IMR-90 (cell line): Measurements from ENCODE around the gene ATP13A5. TPM values are rescaled to one million over a fixed set of nuclear protein-coding genes. Genes with fewer than 3 reads are reported as not detected.

Experiments
- ATAC-seq: fragments of 200-7000 bp; cut with Tn5 transposase; 2 replicates; pipeline ENCODE4 v1.9.1; 2020; ENCODE audit warnings: low read depth, mild to moderate bottlenecking, moderate library complexity
- BruUV-seq: library from RNA; stranded (reverse); fragments of 400-500 nt; replicated peaks from 2 replicates; lab custom pipeline; 2021; lab: Mats Ljungman, UMichigan
- CTCF ChIA-PET: fragments of 300-600 bp; formaldehyde crosslinking; extraction: SDS; loops from one replicate; lab custom pipeline; 2021; ENCODE audit warnings: antibody characterized with exemption; lab: Yijun Ruan, JAX
- POLR2A ChIA-PET: fragments of 300-600 bp; sonication (Branson Sonifier 250); formaldehyde crosslinking; loops from one replicate; lab custom pipeline; 2022; ENCODE audit warnings: antibody characterized with exemption; ENCODE audit not compliant: unreplicated experiment; lab: Charles Lee
- DNase-seq: peaks from one replicate; pipeline ENCODE4 v3.0.0; 2013
- H2AFZ ChIP-seq: replicated peaks from 2 replicates; pipeline ENCODE3; 2013; ENCODE audit warnings: low read length, mild to moderate bottlenecking; ENCODE audit not compliant: poor library complexity
- H2AK5ac ChIP-seq: 2 replicates; pipeline ENCODE4 v1.6.1; 2013; ENCODE audit warnings: low read depth, low read length, inconsistent platforms
- H2AK9ac ChIP-seq: replicated peaks from 2 replicates; pipeline ENCODE3; 2013; ENCODE audit warnings: mild to moderate bottlenecking, low read depth, low read length, moderate library complexity; ENCODE audit not compliant: poor library complexity
- H2BK120ac ChIP-seq: 2 replicates; pipeline ENCODE4 v1.6.1; 2013; ENCODE audit warnings: low read depth, low read length, inconsistent platforms
- H2BK15ac ChIP-seq: 3 replicates; pipeline ENCODE4 v1.6.1; 2013; ENCODE audit warnings: low read depth, low read length, inconsistent platforms
- H2BK20ac ChIP-seq: 2 replicates; pipeline ENCODE4 v1.6.1; 2013; ENCODE audit warnings: low read depth, mild to moderate bottlenecking, inconsistent platforms, low read length, moderate library complexity
- H2BK5ac ChIP-seq: 2 replicates; pipeline ENCODE4 v1.6.1; 2013; ENCODE audit warnings: mild to moderate bottlenecking, low read depth, low read length, inconsistent platforms; ENCODE audit not compliant: poor library complexity, severe bottlenecking
- H3K14ac ChIP-seq: replicated peaks from 2 replicates; pipeline ENCODE4 v1.6.1; 2013; ENCODE audit warnings: low read depth, low read length, inconsistent platforms
- H3K18ac ChIP-seq: 2 replicates; pipeline ENCODE4 v1.6.1; 2013; ENCODE audit warnings: low read depth, low read length, control low read depth
- H3K23ac ChIP-seq: 2 replicates; pipeline ENCODE4 v1.6.1; 2013; ENCODE audit warnings: low read depth, low read length, inconsistent platforms
- H3K27ac ChIP-seq: 2 replicates; pipeline ENCODE4 v1.5.1; 2013; ENCODE audit warnings: mild to moderate bottlenecking, control low read depth, low read length; ENCODE audit not compliant: insufficient read depth
- H3K27me3 ChIP-seq: 2 replicates; pipeline ENCODE4 v1.6.1; 2013; ENCODE audit warnings: low read length; ENCODE audit not compliant: control insufficient read depth, insufficient read depth
- H3K36me3 ChIP-seq: 2 replicates; pipeline ENCODE4 v1.6.1; 2013; ENCODE audit warnings: low read length, mixed read lengths; ENCODE audit not compliant: control insufficient read depth, insufficient read depth
- H3K4ac ChIP-seq: 2 replicates; pipeline ENCODE4 v1.6.1; 2013; ENCODE audit warnings: low read depth, low read length, inconsistent platforms
- H3K4me1 ChIP-seq: 2 replicates; pipeline ENCODE4 v1.6.1; 2013; ENCODE audit warnings: low read length, mixed read lengths; ENCODE audit not compliant: control insufficient read depth, insufficient read depth
- H3K4me2 ChIP-seq: 2 replicates; pipeline ENCODE4 v1.6.1; 2013; ENCODE audit warnings: low read depth, mild to moderate bottlenecking, control low read depth, low read length, moderate library complexity
- H3K4me3 ChIP-seq: 2 replicates; pipeline ENCODE4 v1.5.1; 2013; ENCODE audit warnings: low read depth, mild to moderate bottlenecking, control low read depth, low read length, moderate library complexity; ENCODE audit not compliant: insufficient read depth
- H3K56ac ChIP-seq: 2 replicates; pipeline ENCODE4 v1.6.1; 2013; ENCODE audit warnings: low read length, inconsistent platforms; ENCODE audit not compliant: insufficient read depth; ENCODE audit errors: extremely low read depth
- H3K79me1 ChIP-seq, 2 experiments: 2 replicates each; pipeline ENCODE4 v1.6.1; 2013; ENCODE audit warnings: low read length in 2 of 2, inconsistent platforms in 1 of 2, low read depth in 1 of 2
- H3K9ac ChIP-seq: 2 replicates; pipeline ENCODE4 v1.6.1; 2013; ENCODE audit warnings: low read depth, low read length, control low read depth
- H3K9me1 ChIP-seq: 2 replicates; pipeline ENCODE4 v1.6.1; 2013; ENCODE audit warnings: low read length, inconsistent platforms; ENCODE audit not compliant: insufficient read depth
- H3K9me3 ChIP-seq: 2 replicates; pipeline ENCODE4 v1.6.1; 2013; ENCODE audit warnings: low read length; ENCODE audit not compliant: control insufficient read depth, insufficient read depth
- H4K20me1 ChIP-seq: 2 replicates; pipeline ENCODE4 v1.6.1; 2013; ENCODE audit warnings: low read length, inconsistent platforms; ENCODE audit not compliant: insufficient read depth
- H4K5ac ChIP-seq: 2 replicates; pipeline ENCODE4 v1.6.1; 2013; ENCODE audit warnings: mild to moderate bottlenecking, low read depth, low read length, control low read depth
- H4K8ac ChIP-seq, 2 experiments: 2 replicates each; pipeline ENCODE4 v1.6.1; 2013; ENCODE audit warnings: low read depth in 2 of 2, low read length in 2 of 2, control low read depth in 1 of 2, inconsistent platforms in 1 of 2
- H4K91ac ChIP-seq: 2 replicates; pipeline ENCODE4 v1.6.1; 2013; ENCODE audit warnings: low read depth, low read length, inconsistent platforms; ENCODE audit not compliant: insufficient read depth
- CHD1 ChIP-seq: IDR thresholded peaks from 2 replicates; pipeline ENCODE4 v1.6.1; 2012; ENCODE audit warnings: low read depth, low read length, improper control_type of control experiment
- MXI1 ChIP-seq: IDR thresholded peaks from 2 replicates; pipeline ENCODE4 v1.6.1; 2012; ENCODE audit warnings: low read depth, mild to moderate bottlenecking, low read length, moderate library complexity, borderline replicate concordance
- WGBS, 2 experiments: methylation state at CpG; one replicate each; pipeline versions ENCODE4 v1.1.5 to v1.1.7; 2013; ENCODE audit warnings: missing lambda C conversion rate in 2 of 2; ENCODE audit not compliant: insufficient read length in 1 of 2; ENCODE audit errors: extremely low coverage in 2 of 2; 5-methylcytosine and 5-hydroxymethylcytosine counted together
- dilution Hi-C: fragments of 300-500 bp; cut with HindIII; formaldehyde crosslinking; loops from one replicate; pipeline ENCODE4 v1.14.3; 2018; ENCODE audit warnings: low sequenced_read_pairs; ENCODE audit not compliant: unreplicated experiment
- in situ Hi-C: fragments of 300-500 bp; cut with MboI; formaldehyde crosslinking; loops from 3 replicates; pipeline ENCODE4 v1.14.3; 2019; ENCODE audit warnings: low sequenced_read_pairs, inconsistent platforms, mixed read lengths
- intact Hi-C: fragments of 100-400 bp; cut with micrococcal nuclease; formaldehyde crosslinking; loops from 2 replicates; pipeline ENCODE4 v1.10.0; 2022
- polyA plus RNA-seq, 3 experiments: library from polyadenylated mRNA; depleted of rRNA; stranded (reverse); fragments of >200 nt; gene quantifications; 2 replicates each; pipeline ENCODE4 v1.2.3, GENCODE V29; 2012; ENCODE audit warnings: low replicate concordance in 1 of 3
- total RNA-seq: library from RNA; depleted of rRNA; stranded (reverse); fragments of >200 nt; gene quantifications from 2 replicates; pipeline ENCODE4 v1.2.3, GENCODE V29; 2012

The ATP13A5 gene
- total and polyA plus RNA-seq, 2 of the 4 experiments (the other 2 are of a cell fraction): not detected

DNA sequence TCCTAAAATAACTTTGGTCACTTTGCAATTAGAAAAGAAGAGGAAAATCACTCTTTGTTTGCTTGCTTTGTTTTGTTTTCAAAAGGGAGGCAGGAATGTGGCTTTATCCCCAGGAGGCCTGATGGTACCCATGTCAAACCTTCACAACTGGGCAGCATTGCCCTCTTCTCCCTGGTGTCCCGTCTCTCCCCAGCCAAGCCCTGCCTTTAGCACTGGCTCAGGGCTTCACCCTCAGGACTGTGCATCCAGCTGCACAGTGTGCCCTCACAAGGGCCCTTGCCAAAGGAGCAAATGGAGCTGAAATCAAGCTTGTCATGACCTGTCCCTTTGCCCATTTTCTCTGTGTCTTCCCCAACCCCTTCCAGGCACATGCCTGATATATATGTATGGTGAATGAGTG lies 29.1 kb upstream of the ATP13A5 start:
- Histone ChIP-seq H3K56ac (no peak overlapping the region), H2BK15ac (no peak overlapping the region), H3K36me3 (no peaks in the 10 kb centered on the region), H3K9me3 (peaks cover 12% of the 10 kb centered on the region), H3K14ac (no peak overlapping the region), H3K23ac (no peak overlapping the region), H2BK5ac (no peak overlapping the region), H4K91ac (no peak overlapping the region), H3K27me3 (no peaks in the 10 kb centered on the region), H3K27ac (no peak overlapping the region), H3K4ac (no peak overlapping the region), H2BK20ac (no peak overlapping the region), H3K18ac (no peak overlapping the region), H4K20me1 (no peaks in the 10 kb centered on the region), H3K4me1 (no peaks in the 10 kb centered on the region), H2BK120ac (no peak overlapping the region), H2AFZ (no peak overlapping the region), H3K9ac (no peak overlapping the region), H3K4me2 (no peak overlapping the region), H2AK5ac (no peak overlapping the region), H3K79me1 (no peaks in the 10 kb centered on the region), H4K8ac (no peak overlapping the region), H3K4me3 (no peak overlapping the region), H3K9me1 (no peaks in the 10 kb centered on the region), H4K5ac (no peak overlapping the region), H2AK9ac (no peak overlapping the region)
- TF ChIP-seq MXI1: no peak
- TF ChIP-seq CHD1: no peak
- POLR2A ChIA-PET: no interaction called here
- no CpG with 5 or more reads among the region's 1 CpG for WGBS, 2 experiments
- intact Hi-C loops: no loop called here
- BruUV-seq: no TSS peak
- in situ Hi-C loops: no loop called here
- DNase-seq (no peak), ATAC-seq (no peak)
- dilution Hi-C loops: no loop called here
- CTCF ChIA-PET: no interaction called here
